ENCODE data around the gene OBI1.

OBI1 gene, protein sequence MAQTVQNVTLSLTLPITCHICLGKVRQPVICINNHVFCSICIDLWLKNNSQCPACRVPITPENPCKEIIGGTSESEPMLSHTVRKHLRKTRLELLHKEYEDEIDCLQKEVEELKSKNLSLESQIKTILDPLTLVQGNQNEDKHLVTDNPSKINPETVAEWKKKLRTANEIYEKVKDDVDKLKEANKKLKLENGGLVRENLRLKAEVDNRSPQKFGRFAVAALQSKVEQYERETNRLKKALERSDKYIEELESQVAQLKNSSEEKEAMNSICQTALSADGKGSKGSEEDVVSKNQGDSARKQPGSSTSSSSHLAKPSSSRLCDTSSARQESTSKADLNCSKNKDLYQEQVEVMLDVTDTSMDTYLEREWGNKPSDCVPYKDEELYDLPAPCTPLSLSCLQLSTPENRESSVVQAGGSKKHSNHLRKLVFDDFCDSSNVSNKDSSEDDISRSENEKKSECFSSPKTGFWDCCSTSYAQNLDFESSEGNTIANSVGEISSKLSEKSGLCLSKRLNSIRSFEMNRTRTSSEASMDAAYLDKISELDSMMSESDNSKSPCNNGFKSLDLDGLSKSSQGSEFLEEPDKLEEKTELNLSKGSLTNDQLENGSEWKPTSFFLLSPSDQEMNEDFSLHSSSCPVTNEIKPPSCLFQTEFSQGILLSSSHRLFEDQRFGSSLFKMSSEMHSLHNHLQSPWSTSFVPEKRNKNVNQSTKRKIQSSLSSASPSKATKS

DNA sequence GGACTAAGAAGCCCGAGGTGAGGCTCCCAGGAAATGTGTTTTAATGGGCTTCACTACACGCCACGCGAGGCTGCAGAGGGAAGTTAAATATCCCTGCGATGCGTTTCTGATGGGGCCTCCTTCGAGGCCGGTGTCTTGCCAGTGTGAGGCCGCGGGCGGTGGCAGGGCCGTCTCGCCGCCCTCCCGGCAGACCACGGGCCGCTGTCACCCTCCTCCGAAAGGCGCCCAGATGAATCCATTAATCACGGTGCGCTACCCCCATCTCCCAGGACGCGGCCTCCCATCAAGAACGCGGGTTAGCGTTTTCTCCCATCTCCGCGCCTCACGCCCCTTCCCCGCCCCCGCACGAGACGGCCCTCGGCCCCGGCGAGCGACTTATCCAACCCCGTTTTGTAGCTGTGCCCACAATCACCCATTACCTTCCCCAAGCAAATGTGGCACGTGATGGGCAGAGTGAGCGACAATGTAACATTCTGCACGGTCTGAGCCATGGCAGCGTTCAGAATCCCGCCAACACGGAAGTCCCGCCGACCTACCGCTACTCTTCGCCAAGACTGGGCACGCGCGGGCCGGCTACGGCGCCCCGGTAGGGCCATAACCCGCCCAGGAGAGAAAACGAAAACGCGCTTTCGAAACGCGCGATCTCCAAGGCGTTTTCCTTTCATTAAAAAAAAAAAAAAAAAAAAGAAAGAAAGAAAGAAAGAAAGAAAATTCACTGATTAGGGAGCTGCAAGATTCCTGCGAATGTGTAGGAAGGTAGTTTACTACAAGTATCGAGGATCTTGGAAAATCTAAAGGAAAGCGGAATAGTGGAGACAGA, at the start of gene OBI1:
Gene OBI1 (minus strand): TSS at position 526 of the 820 bp plus-strand sequence. CDS start 35 bp downstream, at position 491.
- no peak for DNase-seq

DNA sequence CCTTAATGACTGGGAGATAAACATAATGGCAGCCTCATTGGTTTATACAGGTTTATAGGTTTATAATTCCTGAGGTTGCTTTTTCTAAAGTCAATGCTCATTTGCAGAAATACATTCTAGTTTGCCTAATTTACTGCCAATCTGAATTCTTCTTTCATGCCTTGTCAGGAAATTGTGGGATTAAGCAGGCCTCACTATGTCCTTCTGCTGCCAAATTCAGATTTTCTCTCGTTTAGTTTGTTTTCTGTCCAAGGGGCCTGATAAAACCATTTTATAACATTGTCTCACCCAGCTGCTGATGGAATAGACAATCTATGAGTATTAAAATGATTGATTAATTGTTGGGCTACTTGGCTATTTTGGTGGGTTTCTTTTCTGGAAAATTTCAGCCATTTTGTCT, 42.4 kb upstream of the OBI1 start:
- no peak for DNase-seq

DNA sequence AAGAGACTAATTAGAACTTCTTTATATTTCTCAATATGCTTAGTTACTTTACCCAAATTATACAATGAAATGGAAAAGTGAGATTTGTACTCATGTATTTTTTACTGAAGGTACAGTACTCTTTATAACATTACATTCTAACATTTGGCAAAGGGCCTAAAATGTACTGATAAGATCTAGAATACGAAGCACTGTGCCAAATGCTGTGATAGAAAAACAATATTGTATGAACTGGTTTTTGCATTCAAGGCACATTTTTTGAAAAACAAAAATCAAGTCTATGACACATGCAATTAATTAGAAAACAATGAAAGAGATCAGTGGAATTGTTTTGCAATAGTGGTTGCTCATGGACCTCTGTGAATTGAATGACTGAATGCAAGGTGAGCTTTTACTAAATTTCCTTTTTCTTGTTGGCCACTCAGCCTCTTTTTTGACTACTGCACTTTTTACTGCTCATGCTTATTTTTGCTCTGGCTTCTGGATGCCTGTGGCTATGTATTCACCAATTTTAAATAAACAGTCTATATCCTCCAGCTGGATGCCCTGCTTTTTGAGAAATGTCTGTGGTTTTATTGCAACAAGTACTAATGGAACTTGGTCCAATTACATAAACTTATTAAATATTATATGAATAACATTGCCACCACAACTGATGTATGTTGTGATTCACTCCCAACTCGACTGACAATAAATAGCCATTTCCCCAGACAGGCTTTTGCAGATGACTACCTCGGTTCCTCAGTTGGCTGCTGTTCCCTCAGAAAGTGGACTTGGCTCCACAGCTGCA, 41.4 kb upstream of the OBI1 start:
- DNase-seq = no peak

DNA sequence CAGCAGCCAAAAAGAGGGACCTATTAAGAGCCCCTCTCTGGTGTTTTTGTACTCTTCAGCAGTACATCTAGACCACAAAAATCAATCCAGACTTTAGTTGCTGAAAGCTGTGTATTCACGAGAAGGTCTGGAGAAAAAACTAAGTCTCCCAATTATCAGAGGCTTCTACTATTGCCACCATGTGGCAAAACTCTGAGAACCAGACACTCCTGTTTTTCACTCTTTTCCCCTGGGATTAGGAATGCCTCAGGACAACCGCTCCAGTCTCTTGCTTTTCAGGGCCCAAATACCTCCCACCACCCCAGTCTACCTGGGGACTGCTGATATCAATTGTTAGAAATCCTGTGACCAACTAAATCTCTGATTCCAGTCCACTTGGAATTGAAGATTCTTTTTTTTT, 30.1 kb upstream of the OBI1 start:
- DNase-seq = no peak

DNA sequence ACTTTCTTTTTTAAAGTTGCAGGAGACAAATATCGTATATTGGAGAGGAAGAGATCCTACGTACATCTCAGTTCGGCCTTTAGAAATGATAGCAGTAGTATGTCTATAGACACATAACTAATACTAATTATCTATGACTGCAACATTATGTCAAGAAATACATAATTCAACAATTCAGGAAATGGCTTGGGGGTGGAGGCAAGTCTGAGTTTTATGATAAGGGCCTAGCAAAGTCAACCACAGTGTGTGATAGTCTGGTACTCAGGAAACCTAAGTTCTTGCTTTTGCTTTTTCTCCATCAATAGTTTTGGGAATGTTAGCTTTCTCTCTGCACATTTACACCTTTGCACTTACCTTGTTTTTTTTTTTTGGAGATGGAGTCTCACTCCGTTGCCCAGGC, 27.5 kb upstream of the OBI1 start:
- DNase-seq = no peak

DNA sequence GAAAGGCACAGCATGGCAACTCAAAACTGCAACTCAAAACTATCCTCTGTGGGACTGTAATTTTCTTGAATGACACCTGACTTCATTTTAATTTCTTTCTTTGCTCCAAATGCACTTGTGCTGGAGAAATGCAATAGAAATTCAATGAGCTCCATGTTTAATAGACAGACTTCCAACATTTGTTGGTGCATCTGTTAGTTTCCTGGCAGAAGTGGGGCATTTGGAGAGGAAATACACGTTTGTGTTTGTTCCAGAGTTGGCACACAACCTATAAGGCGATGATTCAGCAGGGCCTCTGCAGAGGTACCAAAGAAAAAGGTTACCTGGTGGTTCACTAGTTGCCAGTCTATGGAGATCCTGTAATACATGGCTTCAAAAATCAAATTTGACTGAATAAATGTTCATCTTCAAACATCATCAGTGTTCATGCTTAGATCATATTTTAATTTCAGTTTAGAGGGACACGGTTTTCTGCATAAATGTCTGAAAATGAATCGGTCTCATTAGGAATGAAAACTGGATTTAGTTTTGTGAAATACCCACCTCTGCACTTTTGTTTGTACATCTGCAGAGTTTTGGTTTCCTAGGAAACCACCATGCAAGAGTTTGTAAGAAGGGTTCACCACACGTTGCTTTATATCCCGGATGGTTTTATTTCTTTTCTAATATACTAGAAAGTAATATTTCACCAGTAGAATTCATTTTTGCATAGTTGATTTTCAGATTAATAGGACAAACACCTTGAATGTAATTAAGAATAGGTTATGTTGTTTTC, 21.8 kb upstream of the OBI1 start:
- no peak for DNase-seq

DNA sequence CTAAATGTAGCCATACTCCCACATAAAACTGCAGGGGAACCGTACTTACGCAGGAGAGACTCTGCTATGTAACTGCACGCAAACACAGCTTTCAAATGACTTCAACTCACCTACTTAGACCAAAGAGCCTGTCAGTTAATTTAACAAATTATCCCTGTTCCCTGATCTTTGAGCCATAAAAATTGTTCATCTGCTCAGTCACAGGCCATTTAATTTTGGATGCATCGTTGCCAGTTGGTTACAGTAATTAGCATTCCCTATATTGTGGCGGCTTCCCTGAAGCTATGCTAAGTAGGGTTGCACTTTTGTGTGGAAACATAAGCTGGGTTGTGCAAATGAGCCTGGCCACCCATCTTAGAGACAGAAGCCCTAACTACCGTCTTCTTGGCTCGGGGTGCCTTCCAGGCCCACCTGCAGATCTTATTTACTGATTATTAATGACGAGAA, 21.2 kb upstream of the OBI1 start:
- DNase-seq = no peak

DNA sequence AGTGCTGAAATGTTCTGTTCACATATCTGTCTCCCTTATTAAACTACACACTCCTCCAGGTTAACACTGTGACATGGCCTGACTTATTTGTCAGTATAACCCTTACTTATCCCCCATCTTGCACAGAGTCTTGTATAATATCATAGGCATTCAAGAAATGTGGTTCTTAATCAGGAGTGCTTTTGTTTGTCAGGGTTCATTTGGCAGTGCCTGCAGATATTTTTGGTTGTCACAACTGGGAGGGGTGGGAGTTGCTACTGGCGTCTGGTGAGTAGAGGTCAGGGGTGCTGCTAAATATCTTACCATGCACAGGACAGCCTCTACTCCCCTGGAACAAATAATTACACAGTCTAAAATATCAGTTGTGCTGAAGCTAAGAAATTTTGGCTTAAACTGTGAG, 20.4 kb upstream of the OBI1 start:
- DNase-seq = no peak

DNA sequence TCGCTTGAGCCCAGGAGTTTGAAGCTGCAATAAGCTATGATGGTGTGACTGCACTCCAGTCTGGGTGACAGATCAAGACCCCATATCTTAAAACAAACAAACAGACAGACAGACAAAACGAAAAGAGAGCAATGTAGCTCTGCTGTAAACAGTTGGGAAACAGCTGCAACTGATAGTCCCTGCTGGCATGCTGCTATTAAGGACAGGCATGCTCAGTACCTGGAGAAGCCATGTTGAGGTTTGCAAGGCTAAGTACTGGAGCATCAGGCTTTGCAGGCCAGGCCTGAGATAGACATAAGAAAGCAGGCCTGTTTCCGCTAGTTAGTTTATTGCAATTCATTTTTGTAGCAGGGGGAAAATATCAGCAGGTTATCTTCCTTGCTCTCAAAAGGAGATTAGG, 16.2 kb upstream of the OBI1 start:
- no peak for DNase-seq

DNA sequence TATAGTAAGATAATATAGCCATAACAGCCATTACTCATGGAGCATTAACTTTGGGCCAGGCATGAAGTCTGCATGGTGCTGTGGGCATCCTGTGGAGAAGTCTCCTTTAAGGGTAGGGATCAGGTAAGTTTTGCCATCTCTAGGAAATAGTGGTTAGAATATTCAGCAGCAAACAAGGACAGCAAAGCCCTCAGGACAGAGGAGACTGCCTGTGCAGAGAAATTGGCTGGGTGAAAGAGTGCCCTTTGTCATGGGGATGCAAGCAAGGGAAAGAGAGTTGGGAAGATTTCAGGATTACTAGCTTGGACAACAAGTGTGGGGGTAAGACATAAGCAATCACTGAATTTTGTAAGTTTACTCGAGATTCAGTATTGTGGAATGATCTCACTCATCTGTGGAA, 15.7 kb upstream of the OBI1 start:
- no peak for DNase-seq

DNA sequence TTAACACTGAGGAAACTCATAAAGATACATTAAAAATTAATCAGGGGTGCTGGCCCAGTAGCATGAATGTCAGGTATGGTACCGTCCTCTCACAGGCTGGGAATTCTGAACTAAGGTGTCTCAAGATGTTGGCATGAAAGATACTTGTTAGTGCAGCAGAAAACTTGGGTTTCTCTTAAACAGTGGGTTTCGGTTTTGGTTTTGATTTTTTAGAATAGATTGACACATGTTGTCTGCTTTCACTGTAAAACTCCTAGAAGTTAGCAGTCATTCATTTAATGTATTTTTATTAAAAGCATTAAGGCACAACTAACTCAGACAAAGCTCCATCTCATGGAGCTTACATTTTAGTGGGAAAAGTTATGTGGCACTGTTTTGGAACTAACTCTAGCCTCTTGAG, 3.5 kb upstream of the OBI1 start:
- no peak for DNase-seq

DNA sequence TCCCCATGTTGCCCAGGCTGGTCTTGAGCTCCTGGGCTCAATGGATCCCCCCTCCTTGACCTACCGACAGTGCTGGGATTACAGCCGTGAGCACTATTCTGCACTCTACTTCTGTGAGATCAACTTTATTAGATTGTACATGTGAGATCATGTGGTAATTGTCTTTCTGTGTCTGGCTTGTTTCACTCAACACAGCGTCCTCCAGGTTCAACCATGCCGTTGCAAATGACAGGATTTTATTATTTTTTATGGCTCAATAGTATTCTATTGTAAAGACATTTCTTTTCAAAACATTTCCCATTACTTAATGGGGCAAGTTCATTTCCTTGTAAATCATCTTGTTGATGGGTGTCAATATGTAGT, 1.5 kb upstream of the OBI1 start:
- no peak for DNase-seq

DNA sequence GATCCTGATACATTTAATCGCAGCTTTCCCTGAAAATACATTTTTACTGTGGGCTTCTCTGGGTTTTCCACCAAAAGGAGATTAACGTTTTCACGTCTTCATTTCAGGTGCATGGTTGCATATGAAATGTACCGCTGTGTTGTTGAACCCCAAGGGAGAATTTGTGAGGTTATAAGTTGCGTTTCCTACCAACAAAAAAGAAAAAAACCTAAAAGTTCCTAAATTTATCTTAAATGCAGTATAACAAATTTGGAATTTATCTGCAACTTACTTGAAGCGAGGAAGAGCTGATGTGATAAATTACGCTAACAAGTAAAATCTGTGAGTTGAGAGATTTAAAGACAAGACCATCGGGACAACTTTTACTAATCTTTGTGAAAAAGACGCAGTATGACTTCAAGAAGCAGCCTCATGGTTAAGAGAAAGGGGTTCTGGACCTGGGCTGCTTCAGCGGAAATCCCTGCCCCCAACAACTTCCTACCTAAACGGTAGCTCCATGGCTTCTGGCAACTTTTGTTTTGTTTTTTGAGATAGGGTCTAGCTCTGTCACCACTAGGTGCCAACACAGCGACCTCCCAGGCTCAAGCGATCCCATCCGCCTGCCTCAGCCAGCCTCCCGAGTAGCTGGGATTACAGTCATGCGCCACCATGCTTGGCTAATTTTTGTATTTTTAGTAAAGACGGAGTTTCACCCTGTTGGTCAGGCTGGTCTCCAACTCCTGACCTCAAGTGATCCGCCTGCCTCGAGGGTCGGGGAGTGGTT, 958 bp upstream of the OBI1 start:
- DNase-seq = no peak

DNA sequence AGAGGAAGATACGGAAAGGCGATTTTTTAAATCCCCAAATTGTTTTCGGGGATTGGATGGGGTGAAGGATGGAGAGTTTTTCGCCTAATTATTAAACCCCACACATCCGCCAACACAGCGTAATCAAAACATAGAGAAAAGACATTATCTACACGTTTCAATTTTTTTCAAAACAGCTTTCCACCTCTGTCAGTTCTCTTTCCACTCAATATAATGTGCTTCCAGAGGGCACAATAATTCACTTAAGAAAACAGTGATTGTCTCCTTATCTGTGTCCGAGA, 435 bp upstream of the OBI1 start:
- DNase-seq = no peak

DNA sequence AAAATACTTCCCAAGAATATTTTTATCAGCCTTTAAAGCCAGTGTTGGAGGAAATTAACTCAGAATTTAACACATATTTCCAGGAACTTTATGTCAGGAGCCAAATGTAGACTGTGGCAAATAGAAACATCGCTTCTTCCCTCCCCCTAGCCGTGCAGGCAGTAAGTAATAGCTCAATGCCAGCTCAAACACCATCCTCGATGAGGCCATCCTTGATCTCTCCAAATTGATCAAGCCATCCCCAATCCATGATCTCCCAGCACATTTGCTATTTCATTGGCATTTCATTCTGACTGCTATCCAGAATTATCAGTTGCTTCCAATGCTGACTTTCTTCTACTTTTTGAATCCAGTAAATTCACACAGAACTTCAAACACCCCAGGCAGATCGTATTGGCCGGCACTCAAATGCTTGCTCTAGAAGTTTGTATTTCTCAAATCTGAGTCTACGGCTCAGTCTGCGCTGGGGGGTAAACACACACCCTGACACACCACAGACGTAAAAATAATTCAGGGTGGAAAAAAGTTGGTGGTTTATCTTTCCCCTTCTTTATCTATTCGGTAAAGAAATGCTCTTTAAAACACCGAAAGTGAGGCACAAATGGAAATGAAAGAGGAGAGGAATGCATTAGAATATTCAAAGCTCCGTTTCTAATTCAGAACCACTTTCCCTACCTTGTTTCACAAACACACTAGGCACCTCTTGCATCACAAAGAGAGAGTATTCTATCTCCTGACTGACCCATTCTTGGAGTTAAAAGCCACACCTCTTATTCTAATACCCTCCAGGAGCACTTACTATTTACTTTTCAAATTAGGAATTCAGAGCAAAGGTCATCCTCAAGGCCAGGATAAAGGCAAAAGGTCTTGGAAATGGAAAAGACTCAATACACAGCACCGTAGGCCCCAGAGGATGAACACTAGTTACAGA, 991 bp downstream of the OBI1 start:
- DNase-seq = no peak

DNA sequence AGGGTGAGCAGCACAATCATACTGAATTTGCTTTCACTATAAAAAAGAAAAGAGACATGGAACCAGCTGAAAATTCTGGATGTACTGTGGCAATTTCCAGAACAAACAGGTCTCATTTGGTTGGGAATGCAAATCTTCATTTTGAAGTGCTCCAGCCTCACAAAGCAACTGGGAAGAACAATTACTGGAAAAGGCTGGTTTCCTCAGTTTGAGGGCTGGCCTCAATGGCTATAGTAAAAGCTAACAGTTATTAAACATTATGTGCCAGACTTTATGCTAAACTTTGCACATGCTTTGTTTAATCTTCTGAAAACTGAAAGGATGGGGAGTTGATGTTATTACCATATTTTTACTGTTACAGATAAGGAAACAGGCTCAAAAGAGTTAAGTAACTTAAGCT, 3.0 kb downstream of the OBI1 start:
- DNase-seq = no peak

DNA sequence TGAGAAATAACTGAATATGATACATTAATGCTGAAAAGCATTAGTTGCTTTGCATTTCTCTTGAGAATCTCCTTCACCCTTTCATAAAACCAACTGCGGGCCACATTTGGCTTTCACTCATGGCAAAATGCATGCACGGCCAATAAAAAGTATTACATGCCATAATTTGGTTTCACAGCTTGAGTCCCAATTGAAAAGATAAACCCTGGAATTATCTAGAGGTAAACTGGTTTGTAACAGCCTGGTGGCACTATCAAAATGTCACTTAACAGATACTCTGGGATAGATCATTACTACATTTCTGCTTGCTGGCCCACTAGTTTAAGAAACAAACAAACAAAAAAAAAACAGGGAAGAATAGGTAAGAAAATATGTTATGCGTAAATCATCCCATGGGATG, 3.9 kb downstream of the OBI1 start:
- no peak for DNase-seq

DNA sequence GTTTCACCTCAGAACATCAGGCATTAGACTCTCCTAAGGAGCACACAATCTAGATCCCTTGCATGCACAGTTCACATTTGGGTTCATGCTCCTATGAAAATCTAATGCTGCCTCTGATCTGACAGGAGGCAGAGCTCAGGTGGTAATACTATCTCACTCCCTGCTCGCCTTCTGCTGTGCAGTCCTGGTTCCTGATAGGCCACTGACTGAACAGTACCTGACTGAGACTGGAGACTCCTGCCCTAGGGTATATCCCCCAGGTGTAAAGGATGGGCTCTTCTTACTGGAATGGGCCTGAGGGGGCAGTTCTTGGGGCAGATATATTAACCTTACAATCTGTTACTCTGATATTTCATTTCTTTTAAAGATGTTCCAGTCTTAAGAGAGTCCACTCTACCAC, 6.3 kb downstream of the OBI1 start:
- no peak for DNase-seq

DNA sequence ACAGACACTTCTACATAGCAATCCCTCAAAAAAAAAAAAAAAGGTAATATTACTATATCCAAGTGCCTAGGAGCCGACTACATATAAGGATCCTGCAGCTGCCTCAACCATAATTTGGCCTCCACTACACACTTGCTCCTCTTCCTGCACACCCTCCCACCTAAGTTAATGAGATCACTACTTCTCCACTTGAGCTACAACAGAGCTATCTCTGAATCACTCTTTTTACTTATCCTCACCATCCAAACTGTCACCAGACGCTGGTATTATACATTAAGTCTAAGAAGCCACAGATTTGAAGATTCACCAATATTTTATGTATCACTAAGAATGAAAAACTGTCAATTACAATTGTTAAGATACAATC, 8.3 kb downstream of the OBI1 start:
- DNase-seq = no peak

DNA sequence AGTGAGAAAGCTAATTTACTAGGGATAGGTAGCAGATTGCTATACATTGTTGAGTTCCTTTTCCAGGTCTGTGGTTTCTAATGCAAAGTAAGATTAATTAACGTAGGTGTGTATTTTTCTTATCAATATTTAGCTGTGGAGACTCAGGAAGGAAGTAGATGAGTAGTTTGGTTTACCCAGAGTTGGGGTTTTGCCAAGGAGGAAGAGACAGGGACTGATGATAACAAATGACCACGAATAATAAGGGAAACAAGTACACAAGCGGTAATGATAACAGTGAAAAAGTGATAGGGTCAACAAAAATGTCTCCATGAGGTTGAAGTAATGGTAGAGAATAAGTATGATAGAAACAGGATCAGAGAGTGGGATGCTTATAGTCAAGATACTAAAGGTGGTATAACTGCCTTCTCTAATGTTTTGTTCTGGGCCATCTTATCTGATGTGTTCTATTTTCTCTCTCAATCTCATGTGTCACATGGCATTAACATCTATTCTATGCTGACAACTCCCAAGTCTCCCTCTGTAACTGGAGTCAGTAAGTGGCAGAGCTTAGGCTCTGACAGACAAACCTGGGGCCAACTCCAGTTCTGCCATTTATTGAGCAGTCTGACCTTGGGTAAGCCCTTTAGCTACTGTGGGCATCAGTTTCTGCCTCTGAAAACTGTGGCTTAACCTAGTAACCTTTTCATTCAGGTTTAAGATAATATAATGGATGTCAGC, 8.8 kb downstream of the OBI1 start:
- no peak for DNase-seq

All from NCI-H524 treated with DMSO at 0.1 percent for 48 hours (cell line).